ENCODE data around the gene FRMD3. TPM values are rescaled to one million over a fixed set of nuclear protein-coding genes. Genes with fewer than 3 reads are reported as not detected.

FRMD3 gene
- total RNA-seq, 1 experiment from 2014 or later, result 3.9 TPM

GRCh38 chr9:83444110-83444509, 94.1 kb downstream of the FRMD3 start:
- no peaks in the 10 kb centered on the region for H3K27me3 ChIP-seq (ENCODE audit: low read length)
- ChIA-PET POLR2A (ENCODE audit: unreplicated experiment) (no interaction called here), CTCF (no interaction called here)
- no peaks in the 10 kb centered on the region for H3K36me3 ChIP-seq (ENCODE audit: low read depth, low read length)
- no peaks in the 10 kb centered on the region for H3K9me3 ChIP-seq (ENCODE audit: low read length)
- no peaks in the 10 kb centered on the region for H3F3A ChIP-seq (ENCODE audit: low read length, unreplicated experiment)
- H3K4me1 ChIP-seq (ENCODE audit: insufficient read depth, low read length), result peaks cover 20% of the 10 kb centered on the region
- no peaks in the 10 kb centered on the region for H4K20me1 ChIP-seq (ENCODE audit: low read length)
- no peak overlapping the region for H2AFZ ChIP-seq (ENCODE audit: low read length)
- intact Hi-C loops (cut with micrococcal nuclease), result no loop called here
- ATAC-seq, result no peak
- H3K79me2 ChIP-seq (ENCODE audit: low read length), result no peaks in the 10 kb centered on the region
- no TSS peak for BruUV-seq (replicated peaks)
- H3K9ac ChIP-seq (ENCODE audit: low read length), result no peak overlapping the region
- no peak overlapping the region for H3K27ac ChIP-seq (ENCODE audit: low read length)
- H3K4me3 ChIP-seq (ENCODE audit: low read length), result no peak overlapping the region
- no peak overlapping the region for H3K4me2 ChIP-seq (ENCODE audit: low read length)
- DNase-seq, result no peak
- no peaks in the 10 kb centered on the region for H3K9me2 ChIP-seq (replicated peaks; ENCODE audit: low read length)
- TF ChIP-seq CTCF (conservative IDR thresholded peaks at IDR 0.05; ENCODE audit: low read depth, low read length) (no peak), EZH2 (IDR thresholded peaks at IDR 0.05; ENCODE audit: low read length, unreplicated experiment) (no peak), EZH2phosphoT487 (IDR thresholded peaks at IDR 0.05; ENCODE audit: borderline replicate concordance, low read length) (no peak)

- intact Hi-C loops (cut with micrococcal nuclease), result no loop called here
- Histone ChIP-seq H3K4me2 (ENCODE audit: low read length) (no peak overlapping the region), H3K4me3 (ENCODE audit: low read length) (no peak overlapping the region), H3K9me3 (ENCODE audit: low read length) (no peaks in the 10 kb centered on the region), H3K27ac (ENCODE audit: low read length) (no peak overlapping the region), H3K27me3 (ENCODE audit: low read length) (no peaks in the 10 kb centered on the region), H3K79me2 (ENCODE audit: low read length) (no peaks in the 10 kb centered on the region), H3F3A (ENCODE audit: low read length, unreplicated experiment) (no peaks in the 10 kb centered on the region), H3K9me2 (replicated peaks; ENCODE audit: low read length) (no peaks in the 10 kb centered on the region), H3K9ac (ENCODE audit: low read length) (no peak overlapping the region), H3K4me1 (ENCODE audit: insufficient read depth, low read length) (peaks cover 20% of the 10 kb centered on the region), H3K36me3 (ENCODE audit: low read depth, low read length) (no peaks in the 10 kb centered on the region), H2AFZ (ENCODE audit: low read length) (no peak overlapping the region), H4K20me1 (ENCODE audit: low read length) (no peaks in the 10 kb centered on the region)
- POLR2A ChIA-PET (ENCODE audit: unreplicated experiment), result interaction anchor here (0.6 kb wide), 1 partner anchor 18 kb away, joined by 15 read pairs; no protein-coding TSS in a partner anchor
- DNase-seq (peak; percentile 23), ATAC-seq (no peak)
- no TSS peak for BruUV-seq (replicated peaks)
- TF ChIP-seq EZH2phosphoT487 (IDR thresholded peaks at IDR 0.05; ENCODE audit: borderline replicate concordance, low read length) (no peak), CTCF (conservative IDR thresholded peaks at IDR 0.05; ENCODE audit: low read depth, low read length) (no peak), EZH2 (IDR thresholded peaks at IDR 0.05; ENCODE audit: low read length, unreplicated experiment) (no peak)
- CTCF ChIA-PET, result no interaction called here
Measured at GRCh38 chr9:83441390-83441789, 96.8 kb downstream of the FRMD3 start.

GRCh38 chr9:83440641-83441040, 97.6 kb downstream of the FRMD3 start:
- no peak for ATAC-seq
- ChIA-PET POLR2A (ENCODE audit: unreplicated experiment) (no interaction called here), CTCF (no interaction called here)

More at GRCh38 chr9:83440641-83441040, 97.6 kb downstream of the FRMD3 start:
- Histone ChIP-seq H3K4me3 (ENCODE audit: low read length) (no peak overlapping the region), H3K27ac (ENCODE audit: low read length) (no peak overlapping the region), H3K9ac (ENCODE audit: low read length) (no peak overlapping the region), H3K4me2 (ENCODE audit: low read length) (no peak overlapping the region), H3K4me1 (ENCODE audit: insufficient read depth, low read length) (peaks cover 20% of the 10 kb centered on the region), H3K79me2 (ENCODE audit: low read length) (no peaks in the 10 kb centered on the region), H3K9me3 (ENCODE audit: low read length) (no peaks in the 10 kb centered on the region), H3K9me2 (replicated peaks; ENCODE audit: low read length) (no peaks in the 10 kb centered on the region), H4K20me1 (ENCODE audit: low read length) (no peaks in the 10 kb centered on the region), H3K36me3 (ENCODE audit: low read depth, low read length) (no peaks in the 10 kb centered on the region), H3F3A (ENCODE audit: low read length, unreplicated experiment) (no peaks in the 10 kb centered on the region), H3K27me3 (ENCODE audit: low read length) (no peaks in the 10 kb centered on the region), H2AFZ (ENCODE audit: low read length) (no peak overlapping the region)
- no peak for DNase-seq
- no TSS peak for BruUV-seq (replicated peaks)
- intact Hi-C loops (cut with micrococcal nuclease), result no loop called here
- TF ChIP-seq EZH2phosphoT487 (IDR thresholded peaks at IDR 0.05; ENCODE audit: borderline replicate concordance, low read length) (no peak), EZH2 (IDR thresholded peaks at IDR 0.05; ENCODE audit: low read length, unreplicated experiment) (no peak), CTCF (conservative IDR thresholded peaks at IDR 0.05; ENCODE audit: low read depth, low read length) (no peak)
